K562 (cell line): ENCODE measurements around the gene KRTAP4-3.
"Not testable (repeated sequence)": the region's sequence is repeated elsewhere in the genome, so short reads cannot be mapped to it uniquely, and the experiment has no call there.

Experiments used
- ESRRA ChIP-seq: fragments of 450-650 bp; IDR thresholded peaks from 2 replicates; pipeline ENCODE4 v1.6.1; 2014; ENCODE audit warnings: low read depth, mild to moderate bottlenecking, moderate library complexity, borderline replicate concordance
- EZH2 ChIP-seq: IDR thresholded peaks from 2 replicates; pipeline ENCODE4 v1.6.1; 2012; ENCODE audit warnings: low read depth, mild to moderate bottlenecking, inconsistent platforms, low read length, borderline replicate concordance
- HCFC1 ChIP-seq: IDR thresholded peaks from 2 replicates; pipeline ENCODE4 v1.6.1; 2012; ENCODE audit warnings: low read depth, low read length, improper control_type of control experiment
- POLR2A ChIP-seq: fragments of 450-650 bp; conservative IDR thresholded peaks from 2 replicates; pipeline ENCODE4 v1.6.1; 2016
- POU5F1 ChIP-seq: fragments of 150-350 bp; IDR thresholded peaks from 2 replicates; pipeline ENCODE4 v1.6.1; 2014; ENCODE audit warnings: borderline replicate concordance, low read length, low read depth, mild to moderate bottlenecking; ENCODE audit not compliant: partially characterized antibody
- RNF2 ChIP-seq: sonication (generic); IDR thresholded peaks from 2 replicates; pipeline ENCODE4 v1.6.1; 2016
- ZNF224 ChIP-seq: sonication (generic); formaldehyde crosslinking; IDR thresholded peaks from 2 replicates; pipeline ENCODE4 v1.8.0; 2022; ENCODE audit warnings: mild to moderate bottlenecking, missing genetic modification reagents
- ZNF436 ChIP-seq: fragments of 250-450, 450-650 bp; sonication (Bioruptor Pico); formaldehyde crosslinking; IDR thresholded peaks from 2 replicates; pipeline ENCODE4 v1.7.0; 2020; ENCODE audit warnings: mild to moderate bottlenecking
- TF ChIP-seq, protein P1 (sequence below): fragments of 450-650 bp; IDR thresholded peaks from 2 replicates; pipeline ENCODE4 v1.7.0; 2016; ENCODE audit warnings: borderline replicate concordance
- TF ChIP-seq, protein P2 (sequence below), 3 experiments: IDR thresholded peaks in 2 of 3; conservative IDR thresholded peaks in 1 of 3; 2 replicates each; pipeline ENCODE4 v1.5.1; 2011 to 2012; ENCODE audit warnings: low read length in 3 of 3, mild to moderate bottlenecking in 3 of 3, control low read depth in 2 of 3, improper control_type of control experiment in 1 of 3, inconsistent platforms in 1 of 3, low read depth in 1 of 3, mixed read lengths in 1 of 3, moderate library complexity in 1 of 3; ENCODE audit not compliant: insufficient read depth in 2 of 3
- TF ChIP-seq, protein P3 (sequence below), 2 experiments: fragments of 250-450 bp in 1 of 2; fragments of 450-650 bp in 1 of 2; sonication (Bioruptor Pico) in 1 of 2; IDR thresholded peaks; 2 replicates each; pipeline versions ENCODE4 v1.6.1 to v1.8.0; 2016 to 2021; ENCODE audit warnings: mild to moderate bottlenecking in 2 of 2, moderate library complexity in 2 of 2, missing compliant biosample characterization in 1 of 2, missing genetic modification characterization in 1 of 2
- TF ChIP-seq, protein P4 (sequence below), 2 experiments: fragments of 450-650 bp in 1 of 2; sonication (generic) in 1 of 2; formaldehyde crosslinking in 1 of 2; IDR thresholded peaks in 1 of 2; conservative IDR thresholded peaks in 1 of 2; 2 replicates each; pipeline versions ENCODE4 v1.6.1 to v1.8.1; 2016 to 2023; ENCODE audit warnings: mild to moderate bottlenecking in 2 of 2, moderate library complexity in 2 of 2, inconsistent platforms in 1 of 2, missing genetic modification reagents in 1 of 2

DNA sequence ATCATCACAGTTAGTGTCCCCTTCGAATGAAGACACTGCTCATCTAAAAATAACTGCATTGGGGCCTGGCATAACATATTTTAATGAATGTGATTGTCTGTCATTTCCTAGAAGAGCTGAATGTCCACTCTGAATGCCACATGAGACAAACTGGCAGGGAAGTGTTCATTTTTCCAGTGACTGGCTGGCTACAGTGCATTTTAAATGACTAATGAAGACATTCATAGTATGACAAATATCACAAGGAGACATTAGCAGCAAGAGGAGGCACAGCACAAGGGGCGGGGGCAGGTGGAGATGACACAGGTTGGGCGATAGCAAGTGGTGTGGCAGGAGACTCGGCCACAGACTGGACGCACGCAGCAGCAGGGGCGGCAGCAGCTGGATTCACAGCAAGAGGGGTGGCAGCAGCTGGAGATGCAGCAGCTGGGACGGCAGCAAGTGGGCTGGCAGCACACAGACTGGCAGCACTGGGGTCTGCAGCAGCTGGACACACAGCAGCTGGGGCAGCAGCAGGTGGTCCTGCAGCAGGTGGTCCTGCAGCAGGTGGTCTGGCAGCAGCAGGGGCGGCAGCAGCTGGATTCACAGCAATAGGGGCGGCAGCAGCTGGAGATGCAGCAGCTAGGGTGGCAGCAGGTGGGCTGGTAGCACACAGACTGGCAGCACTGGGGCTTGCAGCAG, 18.9 kb downstream of the KRTAP4-3 start:
- TF ChIP-seq, protein P1, sequence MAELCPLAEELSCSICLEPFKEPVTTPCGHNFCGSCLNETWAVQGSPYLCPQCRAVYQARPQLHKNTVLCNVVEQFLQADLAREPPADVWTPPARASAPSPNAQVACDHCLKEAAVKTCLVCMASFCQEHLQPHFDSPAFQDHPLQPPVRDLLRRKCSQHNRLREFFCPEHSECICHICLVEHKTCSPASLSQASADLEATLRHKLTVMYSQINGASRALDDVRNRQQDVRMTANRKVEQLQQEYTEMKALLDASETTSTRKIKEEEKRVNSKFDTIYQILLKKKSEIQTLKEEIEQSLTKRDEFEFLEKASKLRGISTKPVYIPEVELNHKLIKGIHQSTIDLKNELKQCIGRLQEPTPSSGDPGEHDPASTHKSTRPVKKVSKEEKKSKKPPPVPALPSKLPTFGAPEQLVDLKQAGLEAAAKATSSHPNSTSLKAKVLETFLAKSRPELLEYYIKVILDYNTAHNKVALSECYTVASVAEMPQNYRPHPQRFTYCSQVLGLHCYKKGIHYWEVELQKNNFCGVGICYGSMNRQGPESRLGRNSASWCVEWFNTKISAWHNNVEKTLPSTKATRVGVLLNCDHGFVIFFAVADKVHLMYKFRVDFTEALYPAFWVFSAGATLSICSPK: not testable (repeated sequence)
- not testable (repeated sequence) for TF ChIP-seq EZH2; ZNF436 (CRISPR knock-in tag); ZNF224 (CRISPR knock-in tag); POU5F1; ESRRA; RNF2; POLR2A; HCFC1
- TF ChIP-seq, protein P2, sequence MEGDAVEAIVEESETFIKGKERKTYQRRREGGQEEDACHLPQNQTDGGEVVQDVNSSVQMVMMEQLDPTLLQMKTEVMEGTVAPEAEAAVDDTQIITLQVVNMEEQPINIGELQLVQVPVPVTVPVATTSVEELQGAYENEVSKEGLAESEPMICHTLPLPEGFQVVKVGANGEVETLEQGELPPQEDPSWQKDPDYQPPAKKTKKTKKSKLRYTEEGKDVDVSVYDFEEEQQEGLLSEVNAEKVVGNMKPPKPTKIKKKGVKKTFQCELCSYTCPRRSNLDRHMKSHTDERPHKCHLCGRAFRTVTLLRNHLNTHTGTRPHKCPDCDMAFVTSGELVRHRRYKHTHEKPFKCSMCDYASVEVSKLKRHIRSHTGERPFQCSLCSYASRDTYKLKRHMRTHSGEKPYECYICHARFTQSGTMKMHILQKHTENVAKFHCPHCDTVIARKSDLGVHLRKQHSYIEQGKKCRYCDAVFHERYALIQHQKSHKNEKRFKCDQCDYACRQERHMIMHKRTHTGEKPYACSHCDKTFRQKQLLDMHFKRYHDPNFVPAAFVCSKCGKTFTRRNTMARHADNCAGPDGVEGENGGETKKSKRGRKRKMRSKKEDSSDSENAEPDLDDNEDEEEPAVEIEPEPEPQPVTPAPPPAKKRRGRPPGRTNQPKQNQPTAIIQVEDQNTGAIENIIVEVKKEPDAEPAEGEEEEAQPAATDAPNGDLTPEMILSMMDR (IDR thresholded peaks at IDR 0.05 in 2 of 3, conservative IDR thresholded peaks at IDR 0.05 in 1 of 3; ENCODE audit: insufficient read depth in 2 of 3, low read depth in 1 of 3, low read length in 3 of 3): not testable (repeated sequence)
- TF ChIP-seq, protein P3, sequence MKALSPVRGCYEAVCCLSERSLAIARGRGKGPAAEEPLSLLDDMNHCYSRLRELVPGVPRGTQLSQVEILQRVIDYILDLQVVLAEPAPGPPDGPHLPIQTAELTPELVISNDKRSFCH (CRISPR knock-in tag; IDR thresholded peaks at IDR 0.05): not testable (repeated sequence)
- TF ChIP-seq, protein P3 (tag; IDR thresholded peaks at IDR 0.05): not testable (repeated sequence)
- TF ChIP-seq, protein P4, sequence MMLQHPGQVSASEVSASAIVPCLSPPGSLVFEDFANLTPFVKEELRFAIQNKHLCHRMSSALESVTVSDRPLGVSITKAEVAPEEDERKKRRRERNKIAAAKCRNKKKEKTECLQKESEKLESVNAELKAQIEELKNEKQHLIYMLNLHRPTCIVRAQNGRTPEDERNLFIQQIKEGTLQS (IDR thresholded peaks at IDR 0.05): not testable (repeated sequence)
- TF ChIP-seq, protein P4 (CRISPR knock-in tag; conservative IDR thresholded peaks at IDR 0.05): not testable (repeated sequence)
